Measurements from ENCODE around the gene ASIC2.

DNA sequence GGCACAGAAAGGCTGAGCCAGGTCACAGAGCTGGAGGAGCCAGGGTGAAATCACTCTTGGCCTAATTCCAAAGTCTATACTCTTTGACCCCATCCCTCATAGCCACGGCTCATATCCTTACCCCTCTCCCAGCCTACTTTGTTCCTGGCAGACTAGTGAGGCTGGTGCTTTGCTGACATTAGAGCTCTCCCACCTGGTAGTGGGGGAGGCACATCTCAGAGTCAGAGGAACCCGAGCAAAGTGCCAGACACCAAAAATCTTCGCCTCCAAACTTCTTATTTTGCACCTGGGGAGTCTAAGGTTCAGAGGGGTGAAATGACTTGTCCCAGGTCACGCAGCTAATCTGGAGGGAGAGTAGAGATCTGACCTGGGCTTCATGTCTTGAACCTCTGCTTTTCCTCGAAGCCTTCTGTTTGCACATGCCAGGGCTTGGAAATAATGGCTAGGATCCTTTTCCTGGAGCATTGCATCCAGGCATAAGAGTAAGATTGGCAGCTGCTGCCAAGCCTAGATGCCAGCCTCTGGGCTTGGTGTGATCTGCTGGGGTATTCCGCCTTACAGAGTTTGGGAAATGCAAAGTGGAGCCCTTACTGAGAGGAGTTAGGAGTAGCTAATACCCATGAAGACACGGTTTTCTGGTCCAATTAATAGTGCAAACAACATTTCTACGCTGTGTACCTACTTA lies 174.6 kb downstream of the ASIC2 start:
- TF ChIP-seq ARNTL (CRISPR knock-in tag; IDR thresholded peaks at IDR 0.05; ENCODE audit: borderline replicate concordance, low read depth) (no peak), ESRRG (CRISPR knock-in tag; IDR thresholded peaks at IDR 0.05) (no peak), ZFP3 (CRISPR knock-in tag; IDR thresholded peaks at IDR 0.05) (no peak), ZFP30 (CRISPR knock-in tag; IDR thresholded peaks at IDR 0.05) (no peak), ISL1 (CRISPR knock-in tag; IDR thresholded peaks at IDR 0.05) (no peak), ZNF8 (CRISPR knock-in tag; IDR thresholded peaks at IDR 0.05) (no peak), ZC3H10 (CRISPR knock-in tag; IDR thresholded peaks at IDR 0.05) (no peak)
- TF ChIP-seq, protein P1, sequence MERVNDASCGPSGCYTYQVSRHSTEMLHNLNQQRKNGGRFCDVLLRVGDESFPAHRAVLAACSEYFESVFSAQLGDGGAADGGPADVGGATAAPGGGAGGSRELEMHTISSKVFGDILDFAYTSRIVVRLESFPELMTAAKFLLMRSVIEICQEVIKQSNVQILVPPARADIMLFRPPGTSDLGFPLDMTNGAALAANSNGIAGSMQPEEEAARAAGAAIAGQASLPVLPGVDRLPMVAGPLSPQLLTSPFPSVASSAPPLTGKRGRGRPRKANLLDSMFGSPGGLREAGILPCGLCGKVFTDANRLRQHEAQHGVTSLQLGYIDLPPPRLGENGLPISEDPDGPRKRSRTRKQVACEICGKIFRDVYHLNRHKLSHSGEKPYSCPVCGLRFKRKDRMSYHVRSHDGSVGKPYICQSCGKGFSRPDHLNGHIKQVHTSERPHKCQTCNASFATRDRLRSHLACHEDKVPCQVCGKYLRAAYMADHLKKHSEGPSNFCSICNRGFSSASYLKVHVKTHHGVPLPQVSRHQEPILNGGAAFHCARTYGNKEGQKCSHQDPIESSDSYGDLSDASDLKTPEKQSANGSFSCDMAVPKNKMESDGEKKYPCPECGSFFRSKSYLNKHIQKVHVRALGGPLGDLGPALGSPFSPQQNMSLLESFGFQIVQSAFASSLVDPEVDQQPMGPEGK (CRISPR knock-in tag; IDR thresholded peaks at IDR 0.05; ENCODE audit: borderline replicate concordance) = no peak
- TF ChIP-seq, protein P2, sequence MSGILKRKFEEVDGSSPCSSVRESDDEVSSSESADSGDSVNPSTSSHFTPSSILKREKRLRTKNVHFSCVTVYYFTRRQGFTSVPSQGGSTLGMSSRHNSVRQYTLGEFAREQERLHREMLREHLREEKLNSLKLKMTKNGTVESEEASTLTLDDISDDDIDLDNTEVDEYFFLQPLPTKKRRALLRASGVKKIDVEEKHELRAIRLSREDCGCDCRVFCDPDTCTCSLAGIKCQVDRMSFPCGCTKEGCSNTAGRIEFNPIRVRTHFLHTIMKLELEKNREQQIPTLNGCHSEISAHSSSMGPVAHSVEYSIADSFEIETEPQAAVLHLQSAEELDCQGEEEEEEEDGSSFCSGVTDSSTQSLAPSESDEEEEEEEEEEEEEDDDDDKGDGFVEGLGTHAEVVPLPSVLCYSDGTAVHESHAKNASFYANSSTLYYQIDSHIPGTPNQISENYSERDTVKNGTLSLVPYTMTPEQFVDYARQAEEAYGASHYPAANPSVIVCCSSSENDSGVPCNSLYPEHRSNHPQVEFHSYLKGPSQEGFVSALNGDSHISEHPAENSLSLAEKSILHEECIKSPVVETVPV (CRISPR knock-in tag; IDR thresholded peaks at IDR 0.05) = no peak
- TF ChIP-seq, protein P3, sequence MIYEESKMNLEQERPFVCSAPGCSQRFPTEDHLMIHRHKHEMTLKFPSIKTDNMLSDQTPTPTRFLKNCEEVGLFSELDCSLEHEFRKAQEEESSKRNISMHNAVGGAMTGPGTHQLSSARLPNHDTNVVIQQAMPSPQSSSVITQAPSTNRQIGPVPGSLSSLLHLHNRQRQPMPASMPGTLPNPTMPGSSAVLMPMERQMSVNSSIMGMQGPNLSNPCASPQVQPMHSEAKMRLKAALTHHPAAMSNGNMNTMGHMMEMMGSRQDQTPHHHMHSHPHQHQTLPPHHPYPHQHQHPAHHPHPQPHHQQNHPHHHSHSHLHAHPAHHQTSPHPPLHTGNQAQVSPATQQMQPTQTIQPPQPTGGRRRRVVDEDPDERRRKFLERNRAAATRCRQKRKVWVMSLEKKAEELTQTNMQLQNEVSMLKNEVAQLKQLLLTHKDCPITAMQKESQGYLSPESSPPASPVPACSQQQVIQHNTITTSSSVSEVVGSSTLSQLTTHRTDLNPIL (CRISPR knock-in tag; IDR thresholded peaks at IDR 0.05; ENCODE audit: low read depth) = no peak
- TF ChIP-seq, protein P4, sequence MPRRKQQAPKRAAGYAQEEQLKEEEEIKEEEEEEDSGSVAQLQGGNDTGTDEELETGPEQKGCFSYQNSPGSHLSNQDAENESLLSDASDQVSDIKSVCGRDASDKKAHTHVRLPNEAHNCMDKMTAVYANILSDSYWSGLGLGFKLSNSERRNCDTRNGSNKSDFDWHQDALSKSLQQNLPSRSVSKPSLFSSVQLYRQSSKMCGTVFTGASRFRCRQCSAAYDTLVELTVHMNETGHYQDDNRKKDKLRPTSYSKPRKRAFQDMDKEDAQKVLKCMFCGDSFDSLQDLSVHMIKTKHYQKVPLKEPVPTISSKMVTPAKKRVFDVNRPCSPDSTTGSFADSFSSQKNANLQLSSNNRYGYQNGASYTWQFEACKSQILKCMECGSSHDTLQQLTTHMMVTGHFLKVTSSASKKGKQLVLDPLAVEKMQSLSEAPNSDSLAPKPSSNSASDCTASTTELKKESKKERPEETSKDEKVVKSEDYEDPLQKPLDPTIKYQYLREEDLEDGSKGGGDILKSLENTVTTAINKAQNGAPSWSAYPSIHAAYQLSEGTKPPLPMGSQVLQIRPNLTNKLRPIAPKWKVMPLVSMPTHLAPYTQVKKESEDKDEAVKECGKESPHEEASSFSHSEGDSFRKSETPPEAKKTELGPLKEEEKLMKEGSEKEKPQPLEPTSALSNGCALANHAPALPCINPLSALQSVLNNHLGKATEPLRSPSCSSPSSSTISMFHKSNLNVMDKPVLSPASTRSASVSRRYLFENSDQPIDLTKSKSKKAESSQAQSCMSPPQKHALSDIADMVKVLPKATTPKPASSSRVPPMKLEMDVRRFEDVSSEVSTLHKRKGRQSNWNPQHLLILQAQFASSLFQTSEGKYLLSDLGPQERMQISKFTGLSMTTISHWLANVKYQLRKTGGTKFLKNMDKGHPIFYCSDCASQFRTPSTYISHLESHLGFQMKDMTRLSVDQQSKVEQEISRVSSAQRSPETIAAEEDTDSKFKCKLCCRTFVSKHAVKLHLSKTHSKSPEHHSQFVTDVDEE (CRISPR knock-in tag; IDR thresholded peaks at IDR 0.05) = no peak

All from SK-N-SH treated with all-trans-retinoic acid at 6 μM for 48 hours (cell line).